A673 (cell line): ENCODE measurements around the gene RUNX2.

Experiments used
- EZH2 ChIP-seq: fragments of 200-600 bp; sonication (generic); IDR thresholded peaks from 2 replicates; pipeline ENCODE4 v1.6.1; 2017; ENCODE audit warnings: borderline replicate concordance, low read depth, mild to moderate bottlenecking, mixed read lengths, antibody characterized with exemption, low read length; ENCODE audit not compliant: poor library complexity, severe bottlenecking
- TF ChIP-seq, protein P1 (sequence below): fragments of 300-800, 200-600 bp; sonication (generic); conservative IDR thresholded peaks from 2 replicates; pipeline ENCODE4 v1.5.1; 2017; ENCODE audit warnings: low read depth, mild to moderate bottlenecking, antibody characterized with exemption, low read length, moderate library complexity, mixed read lengths

DNA sequence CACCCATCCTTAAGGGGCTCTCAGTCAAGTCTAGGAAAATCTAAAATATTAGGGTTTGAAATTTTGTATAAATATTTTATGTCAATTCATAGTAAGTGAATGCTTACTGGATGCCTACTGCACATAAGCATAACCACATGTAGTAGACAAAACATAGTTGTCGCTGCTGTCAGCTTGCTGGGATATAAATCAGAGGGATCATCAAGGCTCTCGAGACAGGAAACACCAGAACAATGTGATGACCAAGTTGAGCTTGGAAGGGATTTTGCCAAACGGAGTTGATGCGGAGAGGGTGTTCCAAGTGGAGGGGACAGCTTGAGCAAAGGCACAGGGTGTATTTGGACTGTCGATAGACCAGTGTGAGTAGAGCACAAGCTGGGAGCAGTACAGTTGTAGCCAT is 155.4 kb downstream of the RUNX2 start:
- TF ChIP-seq, protein P1, sequence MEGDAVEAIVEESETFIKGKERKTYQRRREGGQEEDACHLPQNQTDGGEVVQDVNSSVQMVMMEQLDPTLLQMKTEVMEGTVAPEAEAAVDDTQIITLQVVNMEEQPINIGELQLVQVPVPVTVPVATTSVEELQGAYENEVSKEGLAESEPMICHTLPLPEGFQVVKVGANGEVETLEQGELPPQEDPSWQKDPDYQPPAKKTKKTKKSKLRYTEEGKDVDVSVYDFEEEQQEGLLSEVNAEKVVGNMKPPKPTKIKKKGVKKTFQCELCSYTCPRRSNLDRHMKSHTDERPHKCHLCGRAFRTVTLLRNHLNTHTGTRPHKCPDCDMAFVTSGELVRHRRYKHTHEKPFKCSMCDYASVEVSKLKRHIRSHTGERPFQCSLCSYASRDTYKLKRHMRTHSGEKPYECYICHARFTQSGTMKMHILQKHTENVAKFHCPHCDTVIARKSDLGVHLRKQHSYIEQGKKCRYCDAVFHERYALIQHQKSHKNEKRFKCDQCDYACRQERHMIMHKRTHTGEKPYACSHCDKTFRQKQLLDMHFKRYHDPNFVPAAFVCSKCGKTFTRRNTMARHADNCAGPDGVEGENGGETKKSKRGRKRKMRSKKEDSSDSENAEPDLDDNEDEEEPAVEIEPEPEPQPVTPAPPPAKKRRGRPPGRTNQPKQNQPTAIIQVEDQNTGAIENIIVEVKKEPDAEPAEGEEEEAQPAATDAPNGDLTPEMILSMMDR: no peak
- TF ChIP-seq EZH2: no peak
